HG03565 (cell line): ENCODE data around the gene RPS19BP1.
"Not testable (repeated sequence)": the region's sequence is repeated elsewhere in the genome, so short reads cannot be mapped to it uniquely, and the experiment has no call there.

Experiments used
- ATAC-seq: cut with Tn5 transposase; IDR thresholded peaks from one replicate; pipeline ENCODE4 v1.9.1; 2021; ENCODE audit warnings: mild to moderate bottlenecking, moderate library complexity; ENCODE audit not compliant: unreplicated experiment

RPS19BP1 gene

DNA sequence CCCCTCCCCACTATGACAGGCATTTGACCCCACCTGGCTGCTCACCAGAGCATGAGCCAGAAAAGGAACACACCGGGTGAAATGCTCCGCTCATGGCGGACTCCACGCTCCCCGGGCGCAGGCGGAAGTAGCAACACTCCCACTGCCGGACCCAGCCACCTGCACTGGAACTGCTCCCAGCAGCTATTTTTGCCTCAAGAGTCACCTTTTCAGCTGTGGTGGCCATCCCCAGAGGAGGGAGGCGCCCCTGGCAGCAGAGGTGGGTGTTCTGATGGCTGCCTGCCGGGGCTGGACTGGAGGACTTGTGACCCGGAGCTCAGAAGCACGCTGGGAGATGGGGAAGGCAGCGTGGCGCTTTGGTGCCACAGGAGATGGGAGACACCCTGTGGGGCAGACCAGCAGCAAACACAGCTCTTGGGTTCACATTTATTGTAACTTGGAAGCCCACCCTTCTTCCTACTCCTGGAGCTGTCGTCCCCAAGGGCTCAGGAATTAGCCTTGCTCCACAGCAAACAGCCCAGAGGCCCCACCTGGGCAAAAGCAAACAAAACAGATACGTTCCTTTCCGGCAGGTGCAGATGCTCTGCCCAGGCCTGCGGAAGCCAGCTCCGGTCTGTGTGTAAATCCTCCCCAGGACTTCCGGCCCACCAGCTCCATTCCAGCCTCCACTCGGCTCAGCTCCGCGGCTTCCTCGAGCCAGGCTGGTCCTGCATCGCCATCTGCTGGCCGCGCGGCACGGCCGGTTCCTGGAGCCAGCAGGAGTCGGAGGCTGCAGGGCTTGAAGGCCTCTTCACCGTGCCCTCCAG is 3.7 kb downstream of the RPS19BP1 start:
- ATAC-seq: peak; percentile 23

DNA sequence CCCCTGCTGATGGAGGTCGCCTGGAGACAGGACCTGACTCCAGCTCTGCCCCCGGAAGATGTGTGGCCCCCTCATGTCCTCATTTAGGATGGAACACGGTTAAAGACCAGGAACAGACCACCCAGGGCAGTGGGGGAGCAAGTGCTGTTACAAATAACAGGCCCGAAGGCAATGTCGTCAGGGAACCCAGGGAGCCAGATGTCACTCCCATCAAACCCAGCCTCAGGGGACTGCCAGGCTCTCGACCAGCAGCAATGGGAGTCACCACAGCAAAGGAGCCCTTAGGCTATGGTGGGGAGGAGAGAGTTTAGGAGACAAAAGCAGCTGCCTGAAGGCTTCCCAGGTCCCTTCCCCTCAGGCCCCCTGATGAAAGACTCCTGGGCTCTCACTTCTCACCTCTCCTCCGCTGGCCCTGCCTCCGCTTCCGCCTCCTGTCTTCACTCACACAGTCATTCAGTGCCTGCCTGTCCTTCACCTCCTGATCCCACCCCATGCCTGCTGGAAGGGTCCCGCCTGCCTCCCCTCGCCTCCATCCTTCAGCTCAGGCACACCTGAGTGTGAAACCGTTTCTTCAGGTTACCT is 4.4 kb downstream of the RPS19BP1 start:
- no peak for ATAC-seq

DNA sequence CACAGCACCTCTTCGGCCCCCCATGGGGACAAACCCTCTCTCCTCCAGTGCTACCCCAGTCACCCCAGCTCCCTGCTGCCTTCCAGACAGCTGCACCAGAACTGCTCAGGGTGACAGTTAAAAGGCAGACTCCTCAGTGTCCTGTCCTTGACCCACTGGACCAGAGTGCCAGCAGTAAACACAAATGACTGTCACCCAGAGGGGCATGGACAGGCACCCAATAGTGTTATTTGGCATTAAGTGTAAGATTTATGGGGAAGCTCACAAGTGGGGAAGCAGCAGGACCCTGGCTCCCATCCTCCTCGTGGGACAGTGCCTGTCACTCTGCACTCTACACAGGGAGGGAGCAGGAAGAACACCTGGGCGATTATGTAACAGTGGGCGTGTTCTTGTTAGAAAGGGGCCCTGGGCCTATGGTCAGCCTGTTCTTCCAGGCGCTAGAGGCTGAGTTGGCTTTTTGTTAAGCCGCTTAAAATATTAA is 5.0 kb downstream of the RPS19BP1 start:
- no peak for ATAC-seq

DNA sequence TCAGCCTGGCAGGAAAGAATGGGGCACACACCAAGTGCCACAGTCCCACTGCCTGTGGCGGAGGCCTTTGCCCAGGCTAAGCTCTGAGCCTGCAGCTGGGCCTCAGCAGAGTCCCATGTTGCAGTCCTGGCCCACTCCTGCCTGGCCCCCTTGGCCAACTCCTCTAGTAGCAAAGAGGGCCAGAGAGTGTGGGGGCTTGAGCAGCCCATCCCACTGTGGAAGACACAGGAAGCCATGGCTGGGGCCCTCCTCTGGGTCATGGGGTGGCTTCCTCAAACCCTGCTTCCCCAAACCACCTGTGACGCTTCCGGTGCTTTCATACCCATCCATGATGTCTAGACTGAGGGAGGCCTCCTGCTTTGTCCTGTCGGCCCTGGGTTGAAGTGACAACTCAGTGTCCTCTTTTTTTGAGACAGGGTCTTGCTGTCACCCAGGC is 5.8 kb downstream of the RPS19BP1 start:
- no peak for ATAC-seq

DNA sequence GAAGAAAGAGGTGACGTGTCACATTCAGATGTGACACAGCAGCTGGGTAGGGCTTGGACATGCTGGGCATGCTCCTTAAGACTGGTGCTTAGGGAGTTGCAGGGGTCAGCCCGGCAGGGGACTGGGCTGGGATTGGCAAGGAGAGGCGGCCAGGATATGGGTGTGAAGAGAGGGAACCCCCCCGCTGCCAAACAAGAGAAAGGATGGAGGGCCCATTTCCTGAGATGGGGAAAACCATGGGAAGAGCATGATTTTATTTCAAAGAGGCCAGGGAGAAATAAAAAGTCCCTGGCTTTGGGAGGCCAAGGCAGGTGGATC is 6.9 kb downstream of the RPS19BP1 start:
- no peak for ATAC-seq

DNA sequence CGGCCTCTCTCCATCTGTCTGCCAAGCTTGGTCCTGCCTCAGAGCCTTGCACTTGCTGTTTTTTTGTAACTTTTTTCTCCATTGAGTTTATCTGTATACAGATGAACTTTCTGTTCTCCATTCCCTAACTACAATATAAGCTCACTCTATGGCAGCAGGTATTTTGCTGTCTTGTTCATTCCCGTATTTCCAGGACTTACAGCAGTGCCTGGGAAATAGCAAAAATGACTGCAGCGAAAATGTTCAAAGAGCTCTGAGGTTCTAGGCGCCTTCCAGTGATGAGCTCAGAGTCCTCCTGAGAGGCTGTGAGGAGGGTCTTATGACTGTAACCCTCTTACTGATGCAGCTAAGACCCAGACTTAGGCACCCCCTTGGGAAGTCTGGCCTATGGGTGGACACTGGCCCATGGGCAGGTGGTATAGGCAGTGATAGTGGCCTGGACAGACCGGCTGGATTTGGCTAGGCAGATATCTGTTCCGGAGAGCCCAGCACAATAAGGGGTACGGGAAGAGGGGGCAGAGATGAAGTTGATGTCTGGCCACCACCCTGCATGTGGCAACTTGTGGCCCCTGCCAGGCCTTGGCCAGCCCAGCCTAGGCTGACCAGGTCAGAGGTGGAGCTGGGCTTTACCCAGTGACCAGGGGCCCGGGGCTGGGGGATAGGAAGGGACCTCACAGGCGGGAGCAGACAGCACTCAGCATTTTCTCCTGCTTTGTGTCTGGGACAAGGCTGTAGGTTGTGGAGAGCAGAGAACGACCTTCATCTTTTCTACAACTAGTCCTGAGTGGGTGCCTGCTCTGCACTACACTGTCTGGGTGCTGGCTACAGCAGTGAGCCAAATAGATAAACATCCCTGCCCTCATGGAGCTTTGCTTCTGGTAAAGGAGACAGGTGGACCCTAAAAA is 7.5 kb downstream of the RPS19BP1 start:
- no peak for ATAC-seq

DNA sequence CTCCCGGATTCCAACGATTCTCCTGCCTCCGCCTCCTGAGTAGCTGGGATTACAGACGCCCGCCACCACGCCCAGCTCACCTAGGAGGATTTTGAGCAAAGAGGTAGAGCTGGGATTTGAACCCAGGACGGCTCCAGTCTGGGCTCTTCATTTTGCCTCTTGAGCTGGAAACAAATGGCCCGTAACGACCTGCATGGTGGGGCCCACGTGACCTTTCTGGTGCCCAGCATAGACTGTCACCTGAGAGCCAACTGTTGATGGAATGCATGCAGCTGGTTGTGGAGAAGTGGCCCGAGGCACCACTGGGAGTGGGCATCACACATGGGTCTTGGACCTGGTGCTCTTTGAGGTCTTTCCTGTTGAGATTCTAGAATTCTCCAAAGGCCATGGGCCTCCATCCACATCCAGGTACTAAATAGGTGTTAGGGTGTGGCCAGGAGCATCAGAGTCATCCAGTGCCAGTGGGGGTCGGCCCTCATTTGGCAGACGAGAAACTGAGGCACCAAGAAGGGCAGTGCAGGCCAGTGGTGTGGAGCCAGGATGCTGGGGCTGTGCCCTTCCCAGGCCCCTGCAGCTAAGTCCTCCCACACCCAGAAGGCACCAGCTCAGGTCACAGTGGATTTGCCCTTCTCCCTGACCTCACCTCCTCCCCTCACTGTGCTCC is 8.3 kb downstream of the RPS19BP1 start:
- ATAC-seq: no peak

DNA sequence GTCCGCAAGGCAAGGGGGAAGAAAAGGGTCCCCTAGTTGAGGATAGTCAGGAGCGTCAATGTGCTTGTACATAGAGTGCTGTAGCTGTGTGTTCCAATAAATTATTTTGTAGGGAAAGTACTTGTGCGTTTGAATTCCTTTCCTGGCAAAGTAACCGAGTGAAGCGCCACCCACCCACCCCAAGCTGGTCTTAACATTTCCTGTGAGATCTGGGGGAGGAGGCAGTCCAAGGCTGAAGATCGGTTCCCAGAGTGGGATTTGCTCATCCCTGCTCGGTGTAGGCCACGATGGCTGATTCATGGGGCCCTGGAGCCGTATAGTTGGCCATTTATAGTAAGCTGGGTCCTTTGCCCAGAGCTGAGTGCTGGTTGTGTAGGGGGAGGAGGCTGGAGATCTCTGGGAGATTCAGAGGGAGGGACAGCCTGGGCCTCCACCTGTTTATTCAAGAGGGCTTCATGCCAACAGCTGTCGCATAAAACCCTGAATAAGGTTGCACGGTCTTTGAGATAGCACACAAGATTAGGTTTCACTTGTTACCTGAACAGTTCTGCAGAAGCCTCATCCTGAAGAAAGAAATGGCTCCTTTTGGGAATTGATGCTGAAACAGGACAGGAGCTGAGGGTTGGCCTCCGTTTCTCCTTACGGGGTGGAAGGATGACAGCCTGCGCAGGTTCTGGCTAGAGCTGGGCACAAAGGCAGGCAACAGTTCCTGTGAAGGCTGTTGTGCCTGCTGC is 9.8 kb downstream of the RPS19BP1 start:
- no peak for ATAC-seq

DNA sequence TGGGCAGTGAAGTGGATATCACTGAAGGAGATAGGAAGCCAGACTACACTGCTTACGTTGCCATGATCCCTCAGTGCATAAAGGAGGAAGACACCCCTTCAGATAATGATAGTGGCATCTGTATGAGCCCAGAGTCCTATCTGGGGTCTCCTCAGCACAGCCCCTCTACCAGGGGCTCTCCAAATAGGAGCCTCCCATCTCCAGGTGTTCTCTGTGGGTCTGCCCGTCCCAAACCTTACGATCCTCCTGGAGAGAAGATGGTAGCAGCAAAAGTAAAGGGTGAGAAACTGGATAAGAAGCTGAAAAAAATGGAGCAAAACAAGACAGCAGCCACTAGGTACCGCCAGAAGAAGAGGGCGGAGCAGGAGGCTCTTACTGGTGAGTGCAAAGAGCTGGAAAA is 10.5 kb downstream of the RPS19BP1 start:
- ATAC-seq: not testable (repeated sequence)

DNA sequence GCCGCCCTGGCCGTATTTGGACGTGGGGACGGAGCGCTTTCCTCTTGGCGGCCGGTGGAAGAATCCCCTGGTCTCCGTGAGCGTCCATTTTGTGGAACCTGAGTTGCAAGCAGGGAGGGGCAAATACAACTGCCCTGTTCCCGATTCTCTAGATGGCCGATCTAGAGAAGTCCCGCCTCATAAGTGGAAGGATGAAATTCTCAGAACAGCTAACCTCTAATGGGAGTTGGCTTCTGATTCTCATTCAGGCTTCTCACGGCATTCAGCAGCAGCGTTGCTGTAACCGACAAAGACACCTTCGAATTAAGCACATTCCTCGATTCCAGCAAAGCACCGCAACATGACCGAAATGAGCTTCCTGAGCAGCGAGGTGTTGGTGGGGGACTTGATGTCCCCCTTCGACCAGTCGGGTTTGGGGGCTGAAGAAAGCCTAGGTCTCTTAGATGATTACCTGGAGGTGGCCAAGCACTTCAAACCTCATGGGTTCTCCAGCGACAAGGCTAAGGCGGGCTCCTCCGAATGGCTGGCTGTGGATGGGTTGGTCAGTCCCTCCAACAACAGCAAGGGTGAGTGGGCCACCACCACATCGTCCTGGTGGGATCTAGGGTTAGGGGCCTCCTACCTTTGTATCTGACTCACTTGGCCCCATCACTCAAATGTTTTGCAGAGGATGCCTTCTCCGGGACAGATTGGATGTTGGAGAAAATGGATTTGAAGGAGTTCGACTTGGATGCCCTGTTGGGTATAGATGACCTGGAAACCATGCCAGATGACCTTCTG is 11.3 kb downstream of the RPS19BP1 start:
- ATAC-seq: not testable (repeated sequence)

DNA sequence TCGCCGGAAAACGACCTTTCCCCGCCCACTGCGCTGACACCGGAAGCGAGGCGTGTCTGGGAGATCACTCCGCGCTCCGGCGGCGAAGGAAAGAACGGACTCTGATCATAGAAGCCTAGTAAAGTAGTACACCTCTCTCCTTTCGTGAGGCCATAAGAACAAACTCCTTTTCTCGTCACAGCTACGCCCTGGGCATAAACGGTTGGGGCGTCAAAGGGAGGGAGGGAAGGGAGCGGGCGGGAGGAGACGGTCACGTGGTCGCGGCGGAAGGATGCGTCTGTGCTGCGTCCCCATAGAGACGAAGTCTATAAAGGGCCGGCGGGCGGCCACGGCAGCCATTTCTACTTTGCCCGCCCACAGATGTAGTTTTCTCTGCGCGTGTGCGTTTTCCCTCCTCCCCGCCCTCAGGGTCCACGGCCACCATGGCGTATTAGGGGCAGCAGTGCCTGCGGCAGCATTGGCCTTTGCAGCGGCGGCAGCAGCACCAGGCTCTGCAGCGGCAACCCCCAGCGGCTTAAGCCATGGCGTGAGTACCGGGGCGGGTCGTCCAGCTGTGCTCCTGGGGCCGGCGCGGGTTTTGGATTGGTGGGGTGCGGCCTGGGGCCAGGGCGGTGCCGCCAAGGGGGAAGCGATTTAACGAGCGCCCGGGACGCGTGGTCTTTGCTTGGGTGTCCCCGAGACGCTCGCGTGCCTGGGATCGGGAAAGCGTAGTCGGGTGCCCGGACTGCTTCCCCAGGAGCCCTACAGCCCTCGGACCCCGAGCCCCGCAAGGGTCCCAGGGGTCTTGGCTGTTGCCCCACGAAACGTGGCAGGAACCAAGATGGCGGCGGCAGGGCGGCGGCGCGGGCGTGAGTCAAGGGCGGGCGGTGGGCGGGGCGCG is 12.1 kb downstream of the RPS19BP1 start, which contains the start of gene ATF4:
ATF4 (plus strand) TSS at position 337 of the 880 bp plus-strand sequence. CDS start 884 bp downstream, outside the sequence.
- ATAC-seq: peak; percentile 31

DNA sequence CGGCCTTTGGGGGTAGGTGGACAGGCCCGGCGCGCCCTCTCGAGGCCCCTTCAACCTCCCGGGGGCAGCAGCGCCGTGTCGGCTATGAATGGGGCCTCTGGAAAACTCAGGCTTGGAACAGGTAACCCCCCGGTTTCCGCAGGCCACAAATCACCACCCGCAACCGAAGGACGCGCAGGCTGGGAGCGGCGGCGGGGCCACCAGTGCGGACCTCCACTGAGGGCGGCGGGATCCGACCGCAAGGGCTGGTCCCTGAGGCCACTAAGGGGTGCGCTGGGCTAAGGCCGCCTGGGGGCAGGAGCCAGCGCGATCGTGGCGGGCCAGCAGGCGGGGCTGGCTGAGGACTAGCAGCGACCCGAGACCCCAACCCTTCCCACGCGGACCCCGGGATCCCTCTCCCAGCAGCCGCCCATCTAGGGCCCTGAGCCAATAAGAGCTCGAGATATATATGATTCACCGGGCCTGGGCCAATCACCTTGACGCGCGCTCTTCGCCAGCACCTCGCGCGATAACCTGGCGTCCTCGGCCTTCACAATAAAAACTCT is 12.8 kb downstream of the RPS19BP1 start:
- peak; percentile 61 for ATAC-seq

DNA sequence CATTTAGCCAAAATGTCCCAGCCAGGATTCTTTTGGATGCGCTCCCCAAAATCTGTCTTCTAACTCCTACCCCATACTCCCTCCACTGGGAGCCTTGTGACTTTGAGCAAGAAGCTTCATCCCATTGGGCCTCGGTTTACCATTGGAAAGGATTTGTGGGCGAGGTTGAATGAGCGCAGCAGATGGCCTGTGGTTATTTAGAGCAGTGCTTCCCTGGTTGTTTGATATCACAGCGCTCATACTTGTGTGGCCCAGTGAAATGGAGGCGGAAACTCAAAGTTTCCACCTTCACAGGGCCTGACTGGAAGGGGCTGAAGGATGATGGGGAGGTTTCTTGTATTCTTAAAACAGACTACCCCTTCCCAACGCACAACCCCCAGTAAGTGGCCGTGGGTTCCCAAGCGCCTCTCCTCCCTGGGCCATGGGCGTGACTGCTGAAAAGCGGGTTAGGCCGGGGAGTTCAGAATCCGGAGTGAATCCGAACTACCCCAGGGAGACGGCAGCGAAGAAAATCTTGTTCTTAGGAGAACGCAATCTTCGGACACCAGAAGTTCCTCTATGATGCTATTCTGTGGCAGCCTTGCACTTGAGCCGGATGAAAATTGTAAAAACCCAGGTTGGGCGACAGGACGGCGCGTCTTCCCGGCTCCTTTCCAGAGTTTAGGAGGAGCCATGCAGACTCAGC is 13.4 kb downstream of the RPS19BP1 start:
- ATAC-seq: no peak

DNA sequence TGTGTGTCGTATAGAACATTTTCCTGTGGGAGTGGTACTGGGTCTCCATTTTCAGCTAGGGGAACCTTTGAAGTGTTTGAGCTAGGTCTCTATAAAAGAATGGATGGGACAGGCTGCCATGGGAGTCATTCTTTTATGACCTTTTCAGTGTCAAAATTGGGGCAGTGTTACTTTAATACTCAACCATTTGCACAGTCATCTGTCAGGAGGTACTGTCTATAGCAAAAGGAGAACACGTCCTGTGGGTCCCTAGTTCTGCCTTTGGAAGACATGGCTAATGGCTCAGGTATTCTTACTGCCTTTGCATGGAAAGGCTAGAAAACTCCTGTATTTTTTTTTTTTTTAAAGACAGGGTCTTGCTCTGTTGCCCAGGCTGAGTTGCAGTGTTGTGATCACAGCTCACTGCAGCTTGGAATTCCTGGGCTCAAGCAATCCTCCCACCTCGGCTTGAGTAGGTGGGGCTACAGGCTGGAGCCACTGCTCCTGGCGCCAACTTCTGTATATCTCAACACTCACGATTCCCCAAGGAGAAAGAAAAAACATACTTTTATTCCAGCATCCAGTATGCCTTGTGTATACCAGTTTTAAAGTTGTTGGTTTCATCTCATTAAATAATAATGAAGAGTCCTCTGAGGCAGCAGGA is 14.3 kb downstream of the RPS19BP1 start:
- no peak for ATAC-seq

DNA sequence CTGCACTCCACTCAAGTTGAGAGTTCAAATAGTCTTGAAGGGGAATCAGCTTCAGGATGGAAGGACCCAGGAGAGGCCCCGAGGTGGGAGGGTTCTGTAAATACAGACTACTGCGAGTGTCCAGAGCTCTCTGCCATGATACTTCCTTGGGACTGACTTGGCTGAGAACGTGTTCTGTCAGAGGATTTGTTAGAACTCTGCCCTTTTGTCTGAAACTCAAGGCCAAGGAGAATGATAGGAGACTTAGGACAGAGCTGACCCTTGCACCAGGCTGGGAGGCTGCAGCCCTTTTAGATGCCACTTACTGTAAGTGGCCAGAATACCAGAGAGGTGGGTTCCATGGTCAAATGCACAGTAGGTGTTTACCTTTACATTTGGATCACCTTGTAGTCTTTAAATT is 15.1 kb downstream of the RPS19BP1 start:
- ATAC-seq: no peak

DNA sequence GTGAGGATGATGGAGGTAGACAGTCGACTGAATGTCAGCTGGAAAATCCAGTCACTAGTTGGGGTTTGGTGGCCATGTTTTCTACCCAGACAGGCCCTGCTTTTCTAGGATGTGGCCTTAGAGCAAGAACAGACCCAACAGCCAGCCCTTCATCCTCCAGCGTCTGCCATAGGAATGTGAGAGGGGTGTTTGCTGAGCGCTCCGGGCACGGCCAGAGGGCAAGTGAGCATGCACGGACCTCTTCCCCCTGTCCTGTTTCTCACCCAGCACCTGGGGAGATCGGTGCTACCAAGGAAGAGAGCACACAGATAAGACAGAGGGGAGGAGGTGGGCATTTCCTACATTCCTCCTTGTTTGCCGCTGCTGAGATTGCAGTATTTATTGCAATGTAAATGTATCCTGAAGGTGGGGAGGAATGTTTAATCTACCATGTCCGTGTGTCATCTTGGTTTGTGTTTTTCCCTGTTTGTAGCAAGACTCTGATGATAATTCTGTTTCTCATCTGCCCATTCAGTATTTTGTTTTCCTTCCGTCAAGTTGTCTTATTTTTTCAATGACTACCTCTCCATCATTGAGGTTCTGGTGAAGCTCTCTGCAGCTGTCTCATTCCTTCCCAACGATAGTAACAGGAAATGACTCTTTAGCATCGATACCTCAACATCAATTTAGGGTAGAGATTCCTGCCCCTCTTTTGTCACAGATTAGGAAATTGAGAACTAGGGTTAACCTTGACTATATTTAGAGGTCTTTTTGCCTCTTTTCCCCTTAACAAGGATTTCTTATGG is 17.1 kb downstream of the RPS19BP1 start:
- ATAC-seq: no peak
